WTC11 (cell line): ENCODE measurements around the gene ARPC1A.

Source experiments
- CREB1 ChIP-seq: sonication (generic); formaldehyde crosslinking; IDR thresholded peaks from 2 replicates; pipeline ENCODE4 v1.8.0; 2023; ENCODE audit warnings: mild to moderate bottlenecking, missing genetic modification reagents
- CREM ChIP-seq: sonication (generic); formaldehyde crosslinking; IDR thresholded peaks from 2 replicates; pipeline ENCODE4 v1.8.1; 2022; ENCODE audit warnings: mild to moderate bottlenecking, missing genetic modification reagents, moderate library complexity
- IRF1 ChIP-seq: sonication (generic); formaldehyde crosslinking; IDR thresholded peaks from 2 replicates; pipeline ENCODE4 v1.8.0; 2023; ENCODE audit warnings: missing genetic modification reagents
- TF ChIP-seq, protein P1 (sequence below): fragments of 200-600 bp; IDR thresholded peaks from 2 replicates; pipeline ENCODE4 v1.8.0; 2022; ENCODE audit warnings: antibody characterized with exemption

GRCh38 chr7:99397297-99397983, 71.7 kb downstream of the ARPC1A start:
- TF ChIP-seq, protein P1, sequence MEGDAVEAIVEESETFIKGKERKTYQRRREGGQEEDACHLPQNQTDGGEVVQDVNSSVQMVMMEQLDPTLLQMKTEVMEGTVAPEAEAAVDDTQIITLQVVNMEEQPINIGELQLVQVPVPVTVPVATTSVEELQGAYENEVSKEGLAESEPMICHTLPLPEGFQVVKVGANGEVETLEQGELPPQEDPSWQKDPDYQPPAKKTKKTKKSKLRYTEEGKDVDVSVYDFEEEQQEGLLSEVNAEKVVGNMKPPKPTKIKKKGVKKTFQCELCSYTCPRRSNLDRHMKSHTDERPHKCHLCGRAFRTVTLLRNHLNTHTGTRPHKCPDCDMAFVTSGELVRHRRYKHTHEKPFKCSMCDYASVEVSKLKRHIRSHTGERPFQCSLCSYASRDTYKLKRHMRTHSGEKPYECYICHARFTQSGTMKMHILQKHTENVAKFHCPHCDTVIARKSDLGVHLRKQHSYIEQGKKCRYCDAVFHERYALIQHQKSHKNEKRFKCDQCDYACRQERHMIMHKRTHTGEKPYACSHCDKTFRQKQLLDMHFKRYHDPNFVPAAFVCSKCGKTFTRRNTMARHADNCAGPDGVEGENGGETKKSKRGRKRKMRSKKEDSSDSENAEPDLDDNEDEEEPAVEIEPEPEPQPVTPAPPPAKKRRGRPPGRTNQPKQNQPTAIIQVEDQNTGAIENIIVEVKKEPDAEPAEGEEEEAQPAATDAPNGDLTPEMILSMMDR = no peak
- no peak for TF ChIP-seq CREM (CRISPR knock-in tag)
- TF ChIP-seq CREB1 = no peak
- TF ChIP-seq IRF1 (CRISPR knock-in tag) = no peak
